COLO668 (cell line): ENCODE results near the gene ANTKMT.
"Not testable (repeated sequence)": the region's sequence is repeated elsewhere in the genome, so short reads cannot be mapped to it uniquely, and the experiment has no call there.

ENCODE experiments used
- DNase-seq: peaks from one replicate; lab custom pipeline; 2025; ENCODE audit not compliant: unreplicated experiment; lab: John Stamatoyannopoulos, UW

ANTKMT gene

DNA sequence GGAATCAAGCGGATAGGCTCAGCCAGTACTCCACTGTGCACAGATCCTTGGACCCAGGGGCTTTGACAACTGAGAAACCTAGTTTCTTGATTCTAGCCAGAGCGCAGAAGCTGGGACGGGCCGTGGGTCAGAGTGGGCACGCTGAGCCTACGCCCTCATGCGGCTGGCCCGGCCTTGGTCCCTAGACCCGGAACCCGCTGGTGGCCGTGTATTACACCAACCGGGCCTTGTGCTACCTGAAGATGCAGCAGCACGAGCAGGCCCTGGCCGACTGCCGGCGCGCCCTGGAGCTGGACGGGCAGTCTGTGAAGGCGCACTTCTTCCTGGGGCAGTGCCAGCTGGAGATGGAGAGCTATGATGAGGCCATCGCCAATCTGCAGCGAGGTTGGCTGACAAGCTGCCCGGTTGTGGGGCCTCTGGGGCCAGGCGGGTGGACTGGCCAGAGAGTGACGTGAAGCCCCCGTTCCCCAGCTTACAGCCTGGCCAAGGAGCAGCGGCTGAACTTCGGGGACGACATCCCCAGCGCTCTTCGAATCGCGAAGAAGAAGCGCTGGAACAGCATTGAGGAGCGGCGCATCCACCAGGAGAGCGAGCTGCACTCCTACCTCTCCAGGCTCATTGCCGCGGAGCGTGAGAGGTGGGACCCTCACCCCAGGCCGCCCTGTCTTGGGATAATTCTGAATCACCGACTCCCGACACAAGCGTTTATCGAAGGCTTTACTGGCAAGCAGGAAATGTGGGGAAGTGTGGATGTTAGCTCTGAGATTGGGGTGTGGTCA is 39.8 kb upstream of the ANTKMT start:
- peak; percentile 66 for DNase-seq

- DNase-seq: peak; percentile 50
These were observed 39.1 kb upstream of the ANTKMT start for GRCh38 chr16:681746-682427.

DNA sequence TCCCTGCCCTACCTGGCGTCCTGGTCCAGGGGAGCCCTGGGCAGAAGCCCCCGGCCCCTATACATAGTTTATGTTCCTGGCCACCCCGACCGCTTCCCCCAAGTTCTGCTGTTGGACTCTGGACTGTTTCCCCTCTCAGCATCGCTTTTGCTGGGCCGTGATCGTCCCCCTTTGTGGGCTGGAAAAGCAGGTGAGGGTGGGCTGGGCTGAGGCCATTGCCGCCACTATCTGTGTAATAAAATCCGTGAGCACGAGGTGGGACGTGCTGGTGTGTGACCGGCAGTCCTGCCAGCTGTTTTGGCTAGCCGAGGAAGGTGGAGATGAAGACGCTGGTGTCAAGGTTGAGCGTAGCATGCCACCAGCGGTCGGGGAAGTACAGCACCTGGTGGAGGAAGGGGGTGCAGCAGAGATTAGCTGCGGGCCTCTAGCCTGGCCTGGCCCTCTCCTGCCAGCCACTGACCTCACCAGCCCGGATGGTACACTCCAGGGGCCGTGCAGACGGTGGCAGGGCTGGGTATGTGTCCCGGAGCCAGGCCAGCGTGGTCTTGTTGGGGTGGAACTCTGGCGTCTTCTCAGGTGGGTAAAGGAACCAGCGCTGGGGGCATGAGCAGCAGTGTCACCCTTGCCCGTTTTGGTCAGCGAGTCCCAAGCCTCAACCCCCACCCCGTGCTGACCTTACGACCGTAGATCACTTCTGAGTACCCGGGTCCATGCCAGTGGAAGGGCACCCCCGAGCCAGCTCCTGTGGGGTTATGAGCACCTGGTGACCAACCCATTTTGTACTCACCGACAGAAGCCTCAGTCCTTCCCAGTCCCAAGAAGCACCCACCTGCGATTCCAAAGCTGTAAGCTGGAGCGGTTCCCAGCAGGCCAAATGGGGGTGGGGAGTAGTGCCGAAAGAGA is 38.2 kb upstream of the ANTKMT start:
- DNase-seq: no peak

GRCh38 chr16:683396-684070 is 37.4 kb upstream of the ANTKMT start:
- peak; percentile 48 for DNase-seq

DNA sequence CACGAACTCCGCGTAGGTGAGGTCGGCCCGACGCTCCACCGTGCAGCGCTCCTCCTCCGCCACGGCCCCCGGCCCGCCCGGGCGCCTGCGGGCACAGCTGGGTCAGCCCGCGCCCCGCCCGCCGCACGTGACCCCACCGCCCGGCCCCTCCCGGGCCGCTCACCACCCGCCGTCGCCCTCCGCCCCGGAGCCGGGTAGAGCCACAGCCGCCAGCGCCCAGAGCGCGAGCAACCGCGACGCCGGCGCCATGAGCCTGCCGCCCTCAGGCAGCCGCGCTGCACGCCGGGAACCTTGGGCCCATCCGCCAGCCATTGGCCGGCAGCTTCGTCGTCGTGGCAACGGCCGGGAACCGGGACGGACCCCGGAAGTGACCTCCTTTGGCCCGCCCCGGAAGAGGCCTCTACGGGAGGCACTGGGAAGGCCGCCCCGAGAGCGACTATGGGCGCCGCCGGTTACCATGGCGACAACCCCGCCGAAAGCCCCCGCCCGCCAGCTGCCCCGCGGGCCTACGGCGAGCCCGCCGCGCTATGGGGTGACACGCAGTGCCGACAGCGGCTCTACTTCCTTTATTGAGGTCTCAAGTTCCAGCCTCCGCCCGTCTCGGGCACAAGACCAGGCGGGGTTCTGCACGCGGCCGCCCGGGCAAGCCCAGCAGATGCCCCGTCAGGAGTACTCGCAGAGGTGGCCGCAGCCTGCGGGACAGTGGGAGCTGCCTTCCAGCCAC is 36.7 kb upstream of the ANTKMT start, which contains the start of gene JMJD8:
Gene JMJD8, minus strand, starts transcription at position 264 of the 724 bp plus-strand sequence. Its CDS starts 15 bp downstream, at position 249.
- peak; percentile 99 for DNase-seq

GRCh38 chr16:684961-685696 is 35.8 kb upstream of the ANTKMT start:
- DNase-seq: peak; percentile 95

DNA sequence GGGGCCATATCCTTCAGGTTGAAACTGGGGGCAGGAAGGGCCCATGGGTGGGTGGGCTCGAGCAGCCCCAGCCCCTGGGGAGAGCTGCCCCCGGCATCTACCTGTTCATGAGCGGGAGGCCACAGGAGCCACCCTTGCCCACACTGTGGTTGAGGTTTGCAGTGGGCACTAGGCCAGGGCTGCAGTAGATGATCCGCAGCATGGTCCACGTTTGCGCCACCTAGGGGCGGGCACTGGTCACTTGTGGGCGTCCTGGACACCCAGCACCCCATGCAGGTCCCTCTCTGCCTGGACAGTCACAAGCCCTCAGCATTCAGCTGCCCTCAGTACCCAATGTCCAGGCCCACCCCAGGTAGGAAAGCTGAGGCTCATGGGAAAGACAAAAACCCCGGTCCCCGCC is 35.0 kb upstream of the ANTKMT start:
- DNase-seq: peak; percentile 86

GRCh38 chr16:686459-687260 is 34.3 kb upstream of the ANTKMT start:
- DNase-seq: no peak

DNA sequence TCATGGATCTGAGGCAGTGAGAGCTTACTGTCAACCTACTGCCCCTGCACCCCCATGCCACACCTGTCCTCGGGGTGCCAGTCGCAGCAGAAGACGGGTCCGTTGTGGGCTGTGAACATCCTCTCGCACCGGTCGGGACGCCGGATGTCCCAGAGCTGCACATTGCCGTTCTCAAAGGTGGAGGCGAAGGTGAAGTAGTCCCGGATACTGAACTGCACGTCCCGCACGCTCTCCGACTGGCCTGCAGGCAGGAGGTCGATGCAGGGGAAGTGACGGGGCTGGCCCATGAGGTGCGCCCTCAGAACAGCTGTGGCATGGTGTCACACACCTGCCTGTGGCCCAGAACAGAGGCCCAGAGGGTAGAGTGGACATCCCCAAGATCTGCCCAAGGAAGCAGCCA is 33.4 kb upstream of the ANTKMT start:
- DNase-seq: no peak

GRCh38 chr16:689175-689897 is 31.6 kb upstream of the ANTKMT start:
- DNase-seq: no peak

- not testable (repeated sequence) for DNase-seq
These were observed 29.7 kb upstream of the ANTKMT start for GRCh38 chr16:691242-691641.

DNA sequence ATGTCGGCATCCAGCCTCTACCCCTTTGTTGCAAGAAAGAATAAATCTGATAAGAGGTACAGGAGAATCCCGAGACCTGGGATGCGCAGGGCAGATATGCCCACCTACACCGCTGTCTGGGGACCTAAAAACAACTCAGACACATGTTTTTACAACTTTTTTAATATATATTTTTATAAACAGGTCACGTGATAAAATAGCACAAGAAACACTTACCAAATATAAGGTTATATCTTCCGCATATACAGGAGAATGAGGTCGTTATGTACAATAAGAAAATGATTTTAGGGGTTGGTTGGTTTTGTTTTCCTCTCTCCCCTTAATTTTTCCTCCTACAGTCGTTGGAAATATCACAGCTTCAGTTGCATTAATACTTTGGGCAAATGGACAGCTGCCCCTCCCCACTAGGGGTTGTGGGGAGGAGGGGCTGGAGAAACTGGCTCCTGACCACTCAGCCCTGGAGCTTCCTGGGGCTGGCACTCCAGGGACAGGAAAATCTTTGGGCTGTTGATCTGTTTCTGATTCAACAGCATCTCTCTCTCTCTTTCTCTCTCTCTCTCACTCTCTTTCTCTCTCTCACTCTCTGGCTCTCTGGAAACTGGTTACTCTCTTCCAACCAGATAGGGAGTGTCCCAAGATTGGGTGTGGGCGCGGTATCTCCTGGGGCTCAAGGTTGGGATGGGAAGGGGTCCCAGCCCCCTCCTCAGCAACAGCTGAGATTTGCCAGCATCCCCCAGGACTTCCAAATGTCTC is 28.4 kb upstream of the ANTKMT start:
- no peak for DNase-seq

DNA sequence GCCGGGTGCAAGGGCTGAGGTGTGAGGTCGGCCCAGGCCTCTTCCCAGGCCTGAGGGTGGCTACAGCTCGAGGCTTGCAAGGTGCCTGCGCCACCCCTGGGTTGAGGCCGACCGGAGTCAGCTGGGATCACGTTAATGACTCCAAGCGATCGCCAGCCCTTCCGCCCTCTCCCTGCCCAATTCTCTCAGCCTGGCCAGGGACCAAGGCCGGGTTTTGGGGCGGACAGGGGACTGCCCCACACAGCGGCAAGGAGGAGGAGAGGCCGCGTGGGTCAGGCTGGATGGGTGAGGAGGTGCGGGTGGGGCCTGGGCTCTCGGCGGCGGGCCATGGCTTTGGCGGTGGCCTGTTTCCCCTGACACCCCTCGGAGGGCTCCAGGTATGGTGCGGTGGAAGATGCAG is 27.6 kb upstream of the ANTKMT start:
- DNase-seq: no peak

DNA sequence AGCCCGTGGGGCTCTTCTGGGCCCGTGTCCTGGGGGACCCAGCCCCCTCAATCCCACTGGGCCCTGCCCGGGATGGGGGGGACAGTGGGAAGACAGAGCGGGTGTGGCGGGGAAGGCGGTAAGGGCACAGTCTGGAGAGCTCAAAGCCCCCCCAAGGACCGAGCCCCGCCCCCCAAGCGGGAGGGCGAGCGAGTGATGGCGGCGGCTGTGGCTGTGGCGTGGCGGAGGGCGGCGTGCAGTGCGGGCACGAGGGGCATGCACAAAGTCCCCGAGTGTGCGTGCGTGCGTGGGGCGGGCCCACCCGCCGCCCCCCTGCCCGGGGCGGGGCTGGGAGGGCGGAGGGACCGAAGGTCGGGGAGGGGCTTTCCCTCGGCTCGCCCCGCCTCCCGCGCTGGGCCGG is 27.2 kb upstream of the ANTKMT start:
- no peak for DNase-seq

DNA sequence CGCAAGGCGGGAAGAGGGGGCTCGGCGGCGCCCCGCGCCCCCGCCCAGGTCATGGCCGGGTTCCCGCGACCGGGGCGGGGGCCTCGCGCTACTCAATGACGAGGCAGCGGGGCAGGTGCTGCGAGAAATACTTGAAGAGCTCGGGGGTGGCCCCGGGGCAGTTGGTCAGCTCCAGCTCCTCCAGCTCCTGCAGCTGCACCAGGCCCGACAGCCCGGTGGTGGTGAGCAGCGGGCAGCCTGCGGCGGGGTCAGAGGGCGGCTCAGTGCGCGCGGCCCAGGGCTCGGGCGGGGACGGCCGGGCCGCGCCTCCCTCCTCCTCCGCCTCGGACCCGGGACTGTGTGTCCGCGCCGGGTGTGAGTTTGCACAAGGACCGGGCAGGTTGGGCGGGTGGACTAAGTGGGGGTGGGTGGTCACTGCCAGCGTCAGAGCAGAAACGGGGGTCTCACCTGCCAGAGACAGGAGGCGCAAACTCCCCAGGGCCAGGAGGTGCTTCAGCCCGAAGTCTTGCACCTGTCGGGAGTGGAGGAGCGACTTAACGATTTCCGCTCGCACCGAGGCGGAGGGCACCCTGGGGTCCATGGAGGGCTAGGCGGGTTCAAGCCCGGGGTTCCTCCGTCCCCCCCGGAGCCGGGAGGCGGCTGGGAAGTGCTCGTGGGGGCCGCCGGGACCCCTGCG is 26.6 kb upstream of the ANTKMT start:
- peak; percentile 16 for DNase-seq

DNA sequence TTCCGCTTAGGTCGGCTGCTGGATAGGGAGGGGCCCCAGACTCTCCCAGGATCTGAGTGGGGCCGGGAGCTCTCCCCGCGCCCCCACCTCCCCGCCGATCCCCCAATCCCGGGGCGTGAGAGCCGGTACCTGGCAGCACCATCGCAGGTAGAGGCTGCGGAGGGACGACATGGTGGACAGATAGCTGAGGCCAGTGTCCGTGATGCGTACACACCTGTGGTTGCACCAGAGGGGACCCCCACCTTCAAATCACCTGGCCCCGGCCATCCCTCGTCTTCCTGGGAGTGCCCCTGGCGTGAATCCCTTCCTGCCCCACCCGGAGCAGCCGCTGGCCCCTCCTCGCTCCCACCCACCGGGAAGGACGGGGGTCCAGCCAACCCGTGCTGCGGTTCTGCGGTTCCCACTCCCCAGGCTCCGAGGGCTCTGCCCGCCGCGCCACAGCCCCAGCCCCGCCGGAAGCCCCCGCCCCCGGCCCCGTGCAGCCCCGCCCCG is 26.0 kb upstream of the ANTKMT start:
- no peak for DNase-seq
